ENCODE data around the gene KLK1.

GRCh38 chr19:50779504-50780457 is 43.8 kb downstream of the KLK1 start:
- TF ChIP-seq CTCF (IDR thresholded peaks at IDR 0.05) = no peak
- no peak for TF ChIP-seq POLR2AphosphoS5 (IDR thresholded peaks at IDR 0.05)
- no peak for TF ChIP-seq POLR2A (IDR thresholded peaks at IDR 0.05)

All from breast epithelium (tissue), 3 donors.